Fibroblast of skin of scalp (primary cell): ENCODE results near the gene NT5C3A.
"Not testable (repeated sequence)": the region's sequence is repeated elsewhere in the genome, so short reads cannot be mapped to it uniquely, and the experiment has no call there.

Experiments used
- DNase-seq: peaks from one replicate; pipeline ENCODE4 v3.0.0-alpha.2; 2013

The NT5C3A gene

GRCh38 chr7:33040803-33041516 is 21.6 kb downstream of the NT5C3A start:
- DNase-seq = no peak

- DNase-seq = no peak
Measured at GRCh38 chr7:33039903-33040292, 22.7 kb downstream of the NT5C3A start.

GRCh38 chr7:33039257-33039902 is 23.2 kb downstream of the NT5C3A start:
- DNase-seq = peak; percentile 11

- DNase-seq = no peak
Measured at GRCh38 chr7:33038639-33039038, 23.9 kb downstream of the NT5C3A start.

- DNase-seq = no peak
Measured at GRCh38 chr7:33035776-33036175, 26.8 kb downstream of the NT5C3A start.

- DNase-seq = no peak
Measured at GRCh38 chr7:33024189-33024757, 38.3 kb downstream of the NT5C3A start.

GRCh38 chr7:33012364-33012763 is 50.2 kb downstream of the NT5C3A start:
- DNase-seq = no peak

- DNase-seq = no peak
Measured at GRCh38 chr7:33009734-33010133, 52.8 kb downstream of the NT5C3A start.

- DNase-seq = not testable (repeated sequence)
Measured at GRCh38 chr7:33005690-33006089, 56.9 kb downstream of the NT5C3A start.

- not testable (repeated sequence) for DNase-seq
Measured at GRCh38 chr7:33005193-33005592, 57.4 kb downstream of the NT5C3A start.

GRCh38 chr7:33004104-33004616 is 58.4 kb downstream of the NT5C3A start:
- not testable (repeated sequence) for DNase-seq

GRCh38 chr7:33003111-33003510 is 59.5 kb downstream of the NT5C3A start:
- not testable (repeated sequence) for DNase-seq

- not testable (repeated sequence) for DNase-seq
Measured at GRCh38 chr7:32999380-32999779, 63.2 kb downstream of the NT5C3A start.

- peak; percentile 76 for DNase-seq
Measured at GRCh38 chr7:32998361-32999171, 64.0 kb downstream of the NT5C3A start.

- DNase-seq = not testable (repeated sequence)
Measured at GRCh38 chr7:32997956-32998355, 64.6 kb downstream of the NT5C3A start.

GRCh38 chr7:32992750-32993149 is 69.8 kb downstream of the NT5C3A start:
- not testable (repeated sequence) for DNase-seq

GRCh38 chr7:32991975-32992700 is 70.4 kb downstream of the NT5C3A start:
- not testable (repeated sequence) for DNase-seq

GRCh38 chr7:32991068-32991585 is 71.4 kb downstream of the NT5C3A start:
- DNase-seq = peak; percentile 76

GRCh38 chr7:32988148-32988547 is 74.4 kb downstream of the NT5C3A start:
- DNase-seq = not testable (repeated sequence)

GRCh38 chr7:32979902-32980301 is 82.7 kb downstream of the NT5C3A start:
- not testable (repeated sequence) for DNase-seq

- DNase-seq = peak; percentile 96
Measured at GRCh38 chr7:32979246-32979645, 83.3 kb downstream of the NT5C3A start.

- DNase-seq = not testable (repeated sequence)
Measured at GRCh38 chr7:32977159-32977558, 85.4 kb downstream of the NT5C3A start.
